ENCODE measurements around the gene ATF2.

The ATF2 gene

GRCh38 chr2:175175320-175175719, 7.3 kb upstream of the ATF2 start:
- Histone ChIP-seq H3K4me1 (peaks cover 0 to 2% (median 1%) of the 10 kb centered on the region in 4 donors), H3K27me3 (no peaks in the 10 kb centered on the region), H3K4me3 (no peak overlapping the region), H3K27ac (no peak overlapping the region), H3K36me3 (peaks cover 20 to 34% (median 28%) of the 10 kb centered on the region in 3 donors), H3K9me3 (no peaks in the 10 kb centered on the region)
- intact Hi-C loops (cut with DNase I; ENCODE audit: low total_unique reads), result loop anchor here (10.0 kb wide), 1 partner anchor 141 kb away; no protein-coding TSS in a partner anchor
- no peak for DNase-seq
- TF ChIP-seq CTCF (IDR thresholded peaks at IDR 0.05), result no peak

- DNase-seq, result no peak
- intact Hi-C loops (cut with DNase I; ENCODE audit: low total_unique reads), result loop anchor here (10.0 kb wide), 1 partner anchor 136 kb away; no protein-coding TSS in a partner anchor
Observed at GRCh38 chr2:175170659-175171304, 2.8 kb upstream of the ATF2 start.

GRCh38 chr2:175169191-175169590, 1.2 kb upstream of the ATF2 start:
- no peaks in the 10 kb centered on the region for H3K36me3 ChIP-seq
- DNase-seq, result no peak

More at GRCh38 chr2:175170659-175171304, 2.8 kb upstream of the ATF2 start:
- no peaks in the 10 kb centered on the region for H3K36me3 ChIP-seq
- H3K9me3 ChIP-seq, result no peaks in the 10 kb centered on the region
- peaks cover 0 to 19% (median 7%) of the 10 kb centered on the region in 4 donors for H3K4me1 ChIP-seq
- no peak for TF ChIP-seq CTCF (IDR thresholded peaks at IDR 0.05)
- H3K27me3 ChIP-seq, result no peaks in the 10 kb centered on the region
- H3K27ac ChIP-seq, result no peak overlapping the region
- H3K4me3 ChIP-seq, result no peak overlapping the region

GRCh38 chr2:175168564-175168945, 552 bp upstream of the ATF2 start:
- Histone ChIP-seq H3K4me1 (peaks cover 0 to 27% (median 9%) of the 10 kb centered on the region in 4 donors), H3K27ac (peak overlapping the region; percentile 88 to 93), H3K36me3 (no peaks in the 10 kb centered on the region), H3K9me3 (no peaks in the 10 kb centered on the region), H3K27me3 (no peaks in the 10 kb centered on the region), H3K4me3 (peak overlapping the region; percentile 79 to 88)
- TF ChIP-seq CTCF (IDR thresholded peaks at IDR 0.05), result no peak
- DNase-seq, result no peak
- intact Hi-C loops (cut with DNase I; ENCODE audit: low total_unique reads), result no loop called here

More at GRCh38 chr2:175169191-175169590, 1.2 kb upstream of the ATF2 start:
- Histone ChIP-seq H3K27ac (peak overlapping the region; percentile 88 to 93), H3K27me3 (no peaks in the 10 kb centered on the region), H3K4me1 (peaks cover 0 to 27% (median 9%) of the 10 kb centered on the region in 4 donors), H3K9me3 (no peaks in the 10 kb centered on the region), H3K4me3 (peak overlapping the region in 1 of 2 donors; percentile 79)
- TF ChIP-seq CTCF (IDR thresholded peaks at IDR 0.05), result no peak
- intact Hi-C loops (cut with DNase I; ENCODE audit: low total_unique reads), result no loop called here

- Histone ChIP-seq H3K4me1 (peaks cover 0 to 27% (median 9%) of the 10 kb centered on the region in 4 donors), H3K4me3 (peak overlapping the region; percentile 79 to 88), H3K27me3 (no peaks in the 10 kb centered on the region), H3K9me3 (no peaks in the 10 kb centered on the region), H3K27ac (peak overlapping the region; percentile 93 to 98), H3K36me3 (no peaks in the 10 kb centered on the region)
- no peak for TF ChIP-seq CTCF (IDR thresholded peaks at IDR 0.05)
- intact Hi-C loops (cut with DNase I; ENCODE audit: low total_unique reads), result no loop called here
- peak; percentile 45 to 71 for DNase-seq
Observed at GRCh38 chr2:175167076-175167791, 769 bp downstream of the ATF2 start.

Data from tibial artery (tissue), 4 donors.